HepG2 (cell line): ENCODE measurements around the gene PEX19. TPM values are rescaled to one million over a fixed set of nuclear protein-coding genes. Genes with fewer than 3 reads are reported as not detected.
A peak's percentile ranks its signal among the peaks of the same experiment; 100 is the strongest.

Experiments used
- BRCA1 ChIP-seq: sonication (generic); formaldehyde crosslinking; IDR thresholded peaks from 2 replicates; pipeline ENCODE4 v1.4.0; 2020; ENCODE audit warnings: missing genetic modification reagents
- CREM ChIP-seq, 2 experiments: sonication (generic) in 1 of 2; formaldehyde crosslinking in 1 of 2; IDR thresholded peaks; 2 replicates each; pipeline versions ENCODE4 v1.4.0 to v1.6.1; 2016 to 2020; ENCODE audit warnings: antibody characterized with exemption in 1 of 2, mild to moderate bottlenecking in 1 of 2, missing genetic modification reagents in 1 of 2
- CSRNP1 ChIP-seq: sonication (generic); formaldehyde crosslinking; IDR thresholded peaks from 2 replicates; pipeline ENCODE4 v1.8.1; 2023; ENCODE audit warnings: mild to moderate bottlenecking, missing genetic modification reagents
- EP300 ChIP-seq, 3 experiments: sonication (generic) in 1 of 3; formaldehyde crosslinking in 1 of 3; IDR thresholded peaks; 2 replicates each; pipeline versions ENCODE4 v1.5.1 to v1.6.1; 2011 to 2020; ENCODE audit warnings: low read depth in 2 of 3, low read length in 2 of 3, borderline replicate concordance in 1 of 3, improper control_type of control experiment in 1 of 3, mild to moderate bottlenecking in 1 of 3, missing genetic modification reagents in 1 of 3, moderate library complexity in 1 of 3
- HOXA7 ChIP-seq: sonication (generic); formaldehyde crosslinking; IDR thresholded peaks from 2 replicates; pipeline ENCODE4 v1.8.1; 2022; ENCODE audit warnings: mild to moderate bottlenecking, missing genetic modification reagents, moderate library complexity
- SNAPC4 ChIP-seq: sonication (generic); formaldehyde crosslinking; IDR thresholded peaks from 2 replicates; pipeline ENCODE4 v1.4.0; 2020; ENCODE audit warnings: mild to moderate bottlenecking, missing genetic modification reagents
- THRA ChIP-seq: sonication (generic); formaldehyde crosslinking; IDR thresholded peaks from 2 replicates; pipeline ENCODE4 v1.4.0; 2020; ENCODE audit warnings: missing genetic modification reagents, borderline replicate concordance
- YEATS2 ChIP-seq: sonication (generic); formaldehyde crosslinking; IDR thresholded peaks from 2 replicates; pipeline ENCODE4 v1.4.0; 2020; ENCODE audit warnings: missing genetic modification reagents, borderline replicate concordance
- ZNF224 ChIP-seq: sonication (generic); formaldehyde crosslinking; IDR thresholded peaks from 2 replicates; pipeline ENCODE4 v1.5.0; 2020; ENCODE audit warnings: mild to moderate bottlenecking, missing genetic modification reagents
- ZNF251 ChIP-seq: sonication (generic); formaldehyde crosslinking; IDR thresholded peaks from 2 replicates; pipeline ENCODE4 v1.9.0; 2021; ENCODE audit warnings: mild to moderate bottlenecking, missing genetic modification reagents
- ZNF263 ChIP-seq: sonication (generic); formaldehyde crosslinking; IDR thresholded peaks from 2 replicates; pipeline ENCODE4 v1.4.0; 2020; ENCODE audit warnings: missing genetic modification reagents
- ZNF33B ChIP-seq: sonication (generic); formaldehyde crosslinking; IDR thresholded peaks from 2 replicates; pipeline ENCODE4 v1.5.1; 2020; ENCODE audit warnings: mild to moderate bottlenecking, missing genetic modification reagents
- ZNF441 ChIP-seq: sonication (generic); formaldehyde crosslinking; IDR thresholded peaks from 2 replicates; pipeline ENCODE4 v1.7.0; 2021; ENCODE audit warnings: missing genetic modification reagents, borderline replicate concordance
- ZNF713 ChIP-seq: sonication (generic); formaldehyde crosslinking; IDR thresholded peaks from 2 replicates; pipeline ENCODE4 v1.4.0; 2020; ENCODE audit warnings: mild to moderate bottlenecking, missing genetic modification reagents
- polyA plus RNA-seq, 8 experiments: library from polyadenylated mRNA; depleted of rRNA in 3 of 8; stranded (reverse) in 7 of 8; unstranded in 1 of 8; fragments of >200 nt; fragmentation: Illumina TruSeq in 4 of 8; extraction: Trizol in 4 of 8; gene quantifications; 2 replicates each; pipeline versions ENCODE4 v1.2.1 to v1.2.3, GENCODE V29; 2011 to 2016; ENCODE audit warnings: low read depth in 4 of 8, missing spikeins in 1 of 8, mixed read lengths in 1 of 8; ENCODE audit not compliant: insufficient read depth in 1 of 8
- total RNA-seq, 5 experiments: library from RNA; depleted of rRNA; stranded (reverse); fragments of >200 nt; fragmentation: Illumina TruSeq; extraction: Trizol; gene quantifications; 2 replicates each; pipeline ENCODE4 v1.2.3, GENCODE V29; 2016; ENCODE audit warnings: low read depth in 1 of 5
- TF ChIP-seq, protein P1 (sequence below): sonication (generic); formaldehyde crosslinking; IDR thresholded peaks from 2 replicates; pipeline ENCODE4 v1.8.1; 2023; ENCODE audit warnings: mild to moderate bottlenecking, missing genetic modification reagents, borderline replicate concordance
- TF ChIP-seq, protein P2 (sequence below): sonication (generic); formaldehyde crosslinking; IDR thresholded peaks from 2 replicates; pipeline ENCODE4 v1.4.0; 2020; ENCODE audit warnings: missing genetic modification reagents

The PEX19 gene
- total and polyA plus RNA-seq, 2 of the 13 experiments (the other 11 are each of a cell fraction or from before 2014, with no cell fraction given), result 47.0 to 51.8 TPM

DNA sequence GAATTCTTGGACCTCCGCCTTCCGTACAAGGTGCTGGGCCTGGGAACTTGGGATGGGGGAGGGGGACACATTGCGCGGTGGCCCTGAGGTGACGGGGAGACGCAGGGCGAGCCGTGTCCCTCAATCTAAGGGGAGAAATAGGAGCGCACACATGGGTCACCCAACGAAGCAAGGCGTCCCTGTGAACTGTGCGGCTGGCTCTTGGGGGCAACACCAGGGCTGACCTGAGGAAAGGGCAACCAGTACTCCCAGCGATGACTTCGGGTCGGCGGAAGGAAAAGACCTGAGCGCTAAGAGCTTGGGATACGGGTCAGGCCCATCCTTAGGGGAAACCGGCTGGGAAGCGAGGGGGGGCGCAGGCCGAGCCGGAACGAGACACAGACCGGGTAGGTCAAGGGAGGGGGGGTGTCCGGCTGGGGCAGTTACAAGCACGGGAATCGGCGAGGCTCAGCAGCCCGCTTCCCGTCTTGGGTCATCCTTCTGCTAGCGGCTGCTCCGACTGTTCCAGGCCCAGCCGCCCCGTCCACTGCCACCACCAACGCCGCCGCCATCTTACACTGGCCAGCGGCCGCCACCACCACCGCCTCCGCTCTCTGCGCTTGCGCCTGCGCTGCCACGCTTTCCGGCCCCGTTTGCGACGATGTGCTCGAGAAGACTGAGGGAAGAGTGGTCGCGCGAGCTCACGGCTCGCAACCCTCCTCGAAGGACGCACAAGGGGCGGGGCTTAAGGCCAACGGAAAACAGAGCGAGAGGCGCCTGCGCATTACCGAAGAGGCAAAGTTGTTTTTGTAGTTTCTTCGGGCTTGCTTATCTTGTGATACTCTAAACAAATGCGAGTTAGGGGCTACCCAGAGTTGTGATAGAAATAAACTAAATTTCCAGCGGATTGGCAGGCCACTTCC is 22.8 kb downstream of the PEX19 start, which contains the start of gene DCAF8 (continued):
- no peak; the same call in none of the 2 replicates for TF ChIP-seq ZNF33B (CRISPR knock-in tag)
- TF ChIP-seq, protein P1, sequence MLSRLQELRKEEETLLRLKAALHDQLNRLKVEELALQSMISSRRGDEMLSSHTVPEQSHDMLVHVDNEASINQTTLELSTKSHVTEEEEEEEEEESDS (CRISPR knock-in tag), result 0 out of 2 replicates have a peak, but pooled peaks have one; percentile 65
- 0 out of 2 replicates have a peak, but pooled peaks have one; percentile 7 for TF ChIP-seq THRA (CRISPR knock-in tag)
- 0 out of 4 replicates have a peak, but pooled peaks of 1 of the 2 experiments have one; percentile 7 for TF ChIP-seq EP300 (IDR thresholded peaks at IDR 0.05; ENCODE audit: low read depth in 2 of 2, low read length in 2 of 2)
- no peak for TF ChIP-seq EP300 (CRISPR knock-in tag; IDR thresholded peaks at IDR 0.05; ENCODE audit: borderline replicate concordance)
- no peak for TF ChIP-seq ZNF224
- TF ChIP-seq, protein P2, sequence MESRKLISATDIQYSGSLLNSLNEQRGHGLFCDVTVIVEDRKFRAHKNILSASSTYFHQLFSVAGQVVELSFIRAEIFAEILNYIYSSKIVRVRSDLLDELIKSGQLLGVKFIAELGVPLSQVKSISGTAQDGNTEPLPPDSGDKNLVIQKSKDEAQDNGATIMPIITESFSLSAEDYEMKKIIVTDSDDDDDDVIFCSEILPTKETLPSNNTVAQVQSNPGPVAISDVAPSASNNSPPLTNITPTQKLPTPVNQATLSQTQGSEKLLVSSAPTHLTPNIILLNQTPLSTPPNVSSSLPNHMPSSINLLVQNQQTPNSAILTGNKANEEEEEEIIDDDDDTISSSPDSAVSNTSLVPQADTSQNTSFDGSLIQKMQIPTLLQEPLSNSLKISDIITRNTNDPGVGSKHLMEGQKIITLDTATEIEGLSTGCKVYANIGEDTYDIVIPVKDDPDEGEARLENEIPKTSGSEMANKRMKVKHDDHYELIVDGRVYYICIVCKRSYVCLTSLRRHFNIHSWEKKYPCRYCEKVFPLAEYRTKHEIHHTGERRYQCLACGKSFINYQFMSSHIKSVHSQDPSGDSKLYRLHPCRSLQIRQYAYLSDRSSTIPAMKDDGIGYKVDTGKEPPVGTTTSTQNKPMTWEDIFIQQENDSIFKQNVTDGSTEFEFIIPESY, result 0 out of 2 replicates have a peak, but pooled peaks have one; percentile 12
- TF ChIP-seq ZNF713, result no peak; the same call in 1 of the 2 replicates
- TF ChIP-seq CREM (IDR thresholded peaks at IDR 0.05), result peak; percentile 33; the same call in 1 of the 2 replicates
- TF ChIP-seq CREM (CRISPR knock-in tag; IDR thresholded peaks at IDR 0.05), result no peak
- no peak for TF ChIP-seq BRCA1
- peak; percentile 60; the same call in 1 of the 2 replicates for TF ChIP-seq CSRNP1
- no peak for TF ChIP-seq HOXA7
- peak; percentile 45; the same call in 1 of the 2 replicates for TF ChIP-seq ZNF441 (CRISPR knock-in tag)
- no peak for TF ChIP-seq ZNF263
- TF ChIP-seq ZNF251, result no peak; the same call in 1 of the 2 replicates
- TF ChIP-seq SNAPC4 (CRISPR knock-in tag), result peak; percentile 48; the same call in 1 of the 2 replicates
- peak; percentile 92 for TF ChIP-seq YEATS2 (CRISPR knock-in tag)
